Measurements from ENCODE around the gene EFCAB13. TPM values are rescaled to one million over a fixed set of nuclear protein-coding genes. Genes with fewer than 3 reads are reported as not detected.
"Not testable (repeated sequence)": the region's sequence is repeated elsewhere in the genome, so short reads cannot be mapped to it uniquely, and the experiment has no call there.

Gene EFCAB13
- total and polyA plus RNA-seq, 2 donors (not counting 1 experiment from before 2014, with no cell fraction given): 1.3 to 9.2 TPM

DNA sequence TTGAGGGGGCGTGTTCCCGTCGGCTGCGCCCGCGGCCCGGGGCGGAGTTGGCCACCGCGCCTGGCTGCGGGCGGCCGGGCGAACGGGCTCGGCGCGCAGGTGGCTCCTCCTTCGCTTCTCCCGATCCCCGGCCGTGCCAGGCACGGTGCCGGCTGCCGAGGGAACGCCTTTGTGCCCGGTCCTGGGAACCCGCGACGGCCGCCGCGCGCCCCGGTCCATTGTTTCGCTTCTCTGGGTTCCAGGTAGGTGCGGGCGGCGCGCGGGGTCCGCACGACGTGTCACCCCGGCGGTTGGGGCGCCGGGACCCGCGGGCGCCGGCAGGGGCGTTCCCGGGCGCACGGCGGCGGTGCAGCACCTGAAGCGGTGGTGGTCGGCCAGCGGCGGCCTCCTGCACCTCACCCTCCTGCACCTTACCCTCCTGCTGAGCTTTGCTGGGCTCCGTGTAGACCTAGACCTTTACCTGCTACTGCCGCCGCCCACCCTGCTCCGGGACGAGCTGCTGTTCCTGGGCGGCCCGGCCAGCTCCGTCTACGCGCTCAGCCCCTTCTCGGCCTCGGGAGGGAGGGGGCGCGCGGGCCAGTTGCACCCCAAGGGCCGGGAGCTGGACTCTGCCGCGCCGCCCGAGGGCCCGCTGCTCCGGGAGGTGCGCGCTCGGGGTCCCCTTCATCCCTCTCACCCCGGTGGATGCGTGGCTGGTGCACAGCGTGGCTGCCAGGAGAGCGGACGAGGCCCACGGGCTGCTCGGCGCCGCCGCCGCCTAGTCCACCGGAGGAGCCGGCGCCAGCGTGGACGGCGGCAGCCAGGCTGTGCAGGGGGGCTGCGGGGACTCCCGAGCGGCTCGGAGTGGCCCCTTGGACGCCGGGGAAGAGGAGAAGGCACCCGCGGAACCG, 99.9 kb downstream of the EFCAB13 start:
- no peak overlapping the region for H3K27ac ChIP-seq (ENCODE audit: insufficient read depth, low read length)
- H3K9ac ChIP-seq (ENCODE audit: insufficient read depth, low read length): no peak overlapping the region
- peaks cover 2% of the 10 kb centered on the region for H3K36me3 ChIP-seq (ENCODE audit: control insufficient read depth, insufficient read depth, low read length)
- H3K4me1 ChIP-seq (ENCODE audit: control insufficient read depth, extremely low read depth, insufficient read depth, low read length): no peaks in the 10 kb centered on the region
- peak overlapping the region; percentile 28 to 48 (median 36) for H3K4me3 ChIP-seq (replicated peaks in 1 of 4; ENCODE audit: control extremely low read depth in 1 of 4, insufficient read depth in 1 of 4, low read depth in 3 of 4, low read length in 4 of 4)
- no peaks in the 10 kb centered on the region for H3K79me2 ChIP-seq (ENCODE audit: control insufficient read depth, insufficient read depth, low read length)
- H2AFZ ChIP-seq (ENCODE audit: low read length): no peak overlapping the region
- no peaks in the 10 kb centered on the region for H3K27me3 ChIP-seq (ENCODE audit: control insufficient read depth, insufficient read depth, low read length)
- H4K20me1 ChIP-seq (ENCODE audit: control insufficient read depth, extremely low read depth, insufficient read depth, low read length): no peaks in the 10 kb centered on the region
- peak in 1 of 2 donors; percentile 17 for DNase-seq (ENCODE audit: low read depth in 2 of 2)
- no peaks in the 10 kb centered on the region for H3K9me3 ChIP-seq (ENCODE audit: control insufficient read depth, insufficient read depth, low read depth, low read length)
- H3K4me2 ChIP-seq (ENCODE audit: extremely low read depth, insufficient read depth, low read length): peak overlapping the region; percentile 66
- no peak for TF ChIP-seq EZH2 (IDR thresholded peaks at IDR 0.05; ENCODE audit: low read length, missing control alignments)
- TF ChIP-seq, protein P1, sequence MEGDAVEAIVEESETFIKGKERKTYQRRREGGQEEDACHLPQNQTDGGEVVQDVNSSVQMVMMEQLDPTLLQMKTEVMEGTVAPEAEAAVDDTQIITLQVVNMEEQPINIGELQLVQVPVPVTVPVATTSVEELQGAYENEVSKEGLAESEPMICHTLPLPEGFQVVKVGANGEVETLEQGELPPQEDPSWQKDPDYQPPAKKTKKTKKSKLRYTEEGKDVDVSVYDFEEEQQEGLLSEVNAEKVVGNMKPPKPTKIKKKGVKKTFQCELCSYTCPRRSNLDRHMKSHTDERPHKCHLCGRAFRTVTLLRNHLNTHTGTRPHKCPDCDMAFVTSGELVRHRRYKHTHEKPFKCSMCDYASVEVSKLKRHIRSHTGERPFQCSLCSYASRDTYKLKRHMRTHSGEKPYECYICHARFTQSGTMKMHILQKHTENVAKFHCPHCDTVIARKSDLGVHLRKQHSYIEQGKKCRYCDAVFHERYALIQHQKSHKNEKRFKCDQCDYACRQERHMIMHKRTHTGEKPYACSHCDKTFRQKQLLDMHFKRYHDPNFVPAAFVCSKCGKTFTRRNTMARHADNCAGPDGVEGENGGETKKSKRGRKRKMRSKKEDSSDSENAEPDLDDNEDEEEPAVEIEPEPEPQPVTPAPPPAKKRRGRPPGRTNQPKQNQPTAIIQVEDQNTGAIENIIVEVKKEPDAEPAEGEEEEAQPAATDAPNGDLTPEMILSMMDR (conservative IDR thresholded peaks at IDR 0.05 in 1 of 2, IDR thresholded peaks at IDR 0.05 in 1 of 2; ENCODE audit: low read depth in 1 of 2, low read length in 2 of 2): no peak

DNA sequence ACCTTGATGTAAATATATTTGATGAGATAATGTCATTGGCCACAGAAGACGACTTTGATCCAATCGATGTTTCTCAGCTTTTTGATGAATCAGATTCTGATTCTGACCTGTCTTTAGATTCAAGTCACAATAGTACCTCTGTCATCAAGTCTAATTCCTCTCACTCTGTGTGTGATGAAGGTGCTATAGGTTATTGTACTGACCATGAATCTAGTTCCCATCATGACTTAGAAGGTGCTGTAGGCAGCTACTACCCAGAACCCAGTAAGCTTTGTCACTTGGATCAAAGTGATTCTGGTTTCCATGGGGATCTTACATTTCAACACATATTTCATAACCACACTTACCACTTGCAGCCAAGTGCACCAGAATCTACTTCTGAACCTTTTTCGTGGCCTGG, 101.5 kb downstream of the EFCAB13 start:
- H3K27me3 ChIP-seq (ENCODE audit: control insufficient read depth, insufficient read depth, low read length); H3K27ac ChIP-seq (ENCODE audit: insufficient read depth, low read length); H3K79me2 ChIP-seq (ENCODE audit: control insufficient read depth, insufficient read depth, low read length); H4K20me1 ChIP-seq (ENCODE audit: control insufficient read depth, extremely low read depth, insufficient read depth, low read length); H3K4me1 ChIP-seq (ENCODE audit: control insufficient read depth, extremely low read depth, insufficient read depth, low read length); H3K9ac ChIP-seq (ENCODE audit: insufficient read depth, low read length); H3K9me3 ChIP-seq (ENCODE audit: control insufficient read depth, insufficient read depth, low read depth, low read length); H3K36me3 ChIP-seq (ENCODE audit: control insufficient read depth, insufficient read depth, low read length); H2AFZ ChIP-seq (ENCODE audit: low read length); DNase-seq (ENCODE audit: low read depth in 2 of 2); H3K4me3 ChIP-seq (replicated peaks in 1 of 4; ENCODE audit: control extremely low read depth in 1 of 4, insufficient read depth in 1 of 4, low read depth in 3 of 4, low read length in 4 of 4); H3K4me2 ChIP-seq (ENCODE audit: extremely low read depth, insufficient read depth, low read length): not testable (repeated sequence)

DNA sequence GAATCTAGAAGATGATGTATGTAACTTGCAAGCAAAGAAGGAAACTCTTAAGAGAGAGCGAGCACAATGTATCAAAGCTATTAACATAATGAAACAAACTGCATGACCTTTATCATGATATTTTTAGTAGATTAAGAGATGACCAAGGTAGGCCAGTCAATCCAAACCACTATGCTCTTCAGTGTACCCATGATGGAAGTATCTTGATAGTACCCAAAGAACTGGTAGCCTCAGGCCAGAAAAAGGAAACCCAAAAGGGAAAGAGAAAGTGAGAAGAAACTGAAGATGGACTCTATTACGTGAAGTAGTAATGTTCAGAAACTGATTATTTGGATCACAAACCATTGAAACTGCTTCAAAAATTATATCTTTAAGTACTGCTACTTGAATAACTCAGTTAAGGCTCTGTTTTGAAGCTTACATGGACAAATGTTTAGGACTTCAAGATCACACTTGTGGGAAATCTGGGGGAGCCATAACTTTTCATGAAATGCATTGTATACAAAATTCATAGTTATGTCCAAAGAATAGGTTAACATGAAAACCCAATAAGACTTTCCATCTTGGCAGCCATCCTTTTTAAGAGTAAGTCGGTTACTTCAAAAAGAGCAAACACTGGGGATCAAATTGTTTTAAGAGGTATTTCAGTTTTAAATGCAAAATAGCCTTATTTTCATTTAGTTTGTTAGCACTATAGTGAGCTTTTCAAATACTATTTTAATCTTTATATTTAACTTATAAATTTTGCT, 102.3 kb downstream of the EFCAB13 start:
- H3K4me3 ChIP-seq (replicated peaks in 1 of 4; ENCODE audit: control extremely low read depth in 1 of 4, insufficient read depth in 1 of 4, low read depth in 3 of 4, low read length in 4 of 4); H3K79me2 ChIP-seq (ENCODE audit: control insufficient read depth, insufficient read depth, low read length); DNase-seq (ENCODE audit: low read depth in 2 of 2); H3K9ac ChIP-seq (ENCODE audit: insufficient read depth, low read length); H3K4me1 ChIP-seq (ENCODE audit: control insufficient read depth, extremely low read depth, insufficient read depth, low read length); H3K27ac ChIP-seq (ENCODE audit: insufficient read depth, low read length); H3K27me3 ChIP-seq (ENCODE audit: control insufficient read depth, insufficient read depth, low read length); H2AFZ ChIP-seq (ENCODE audit: low read length); H3K36me3 ChIP-seq (ENCODE audit: control insufficient read depth, insufficient read depth, low read length); H3K4me2 ChIP-seq (ENCODE audit: extremely low read depth, insufficient read depth, low read length); H4K20me1 ChIP-seq (ENCODE audit: control insufficient read depth, extremely low read depth, insufficient read depth, low read length); H3K9me3 ChIP-seq (ENCODE audit: control insufficient read depth, insufficient read depth, low read depth, low read length): not testable (repeated sequence)

All from fibroblast of lung (primary cell).